Breast epithelium (tissue), 3 donors: ENCODE data around the gene OR2A7.
"Not testable (repeated sequence)": the region's sequence is repeated elsewhere in the genome, so short reads cannot be mapped to it uniquely, and the experiment has no call there.

Experiments
- CTCF ChIP-seq, 3 donors: fragments of 450-650 bp; IDR thresholded peaks; one replicate each; pipeline ENCODE4 v1.5.1; 2016 to 2017; ENCODE audit warnings: antibody characterized with exemption in 3 of 3, mild to moderate bottlenecking in 3 of 3, moderate library complexity in 3 of 3
- POLR2A ChIP-seq: fragments of 450-650 bp; IDR thresholded peaks from one replicate; pipeline ENCODE4 v1.6.1; 2016; ENCODE audit warnings: antibody characterized with exemption, mild to moderate bottlenecking, moderate library complexity
- POLR2AphosphoS5 ChIP-seq, 3 donors: sonication (generic); formaldehyde crosslinking; IDR thresholded peaks; one replicate each; pipeline ENCODE4 v1.6.1; 2017; ENCODE audit warnings: antibody characterized with exemption in 3 of 3

- not testable (repeated sequence) for TF ChIP-seq CTCF (IDR thresholded peaks at IDR 0.05); POLR2A; POLR2AphosphoS5 (IDR thresholded peaks at IDR 0.05)
These were observed 40.6 kb upstream of the OR2A7 start for GRCh38 chr7:144305156-144305555.
